Loucy (cell line): ENCODE results near the gene LHFPL3.
A peak's percentile ranks its signal among the peaks of the same experiment; 100 is the strongest.

Experiments
- H2AFZ ChIP-seq: fragments of 200-600 bp; sonication (generic); 2 replicates; pipeline ENCODE4 v1.6.0; 2016; ENCODE audit warnings: antibody characterized with exemption, mild to moderate bottlenecking, low read length, moderate library complexity
- H3F3A ChIP-seq: fragments of 200-600 bp; 2 replicates; pipeline ENCODE4 v1.6.0; 2016; ENCODE audit warnings: antibody characterized with exemption, low read depth, mild to moderate bottlenecking
- H3K27me3 ChIP-seq: fragments of 200-600 bp; sonication (generic); 2 replicates; pipeline ENCODE4 v1.6.1; 2014; ENCODE audit warnings: low read length, mild to moderate bottlenecking; ENCODE audit not compliant: insufficient read depth, poor library complexity, severe bottlenecking
- H3K36me3 ChIP-seq: fragments of 200-600 bp; sonication (generic); 2 replicates; pipeline ENCODE4 v1.6.1; 2016; ENCODE audit warnings: low read length; ENCODE audit not compliant: insufficient read depth
- H3K4me1 ChIP-seq: fragments of 200-600 bp; sonication (generic); 2 replicates; pipeline ENCODE4 v1.5.1; 2014; ENCODE audit warnings: low read length, mild to moderate bottlenecking; ENCODE audit not compliant: insufficient read depth, poor library complexity, severe bottlenecking
- H3K4me2 ChIP-seq: fragments of 200-600 bp; sonication (generic); 2 replicates; pipeline ENCODE4 v1.6.0; 2014; ENCODE audit warnings: antibody characterized with exemption, low read length, low read depth, mild to moderate bottlenecking; ENCODE audit not compliant: poor library complexity, severe bottlenecking
- H3K4me3 ChIP-seq: fragments of 200-600 bp; sonication (generic); 2 replicates; pipeline ENCODE4 v1.5.1; 2014; ENCODE audit warnings: low read length, mild to moderate bottlenecking, mixed read lengths; ENCODE audit not compliant: poor library complexity, severe bottlenecking
- H3K79me2 ChIP-seq: fragments of 200-600 bp; sonication (generic); 2 replicates; pipeline ENCODE4 v1.6.1; 2014; ENCODE audit warnings: low read length; ENCODE audit not compliant: insufficient read depth
- H3K9ac ChIP-seq: fragments of 200-600 bp; sonication (generic); 2 replicates; pipeline ENCODE4 v1.6.0; 2014; ENCODE audit warnings: mild to moderate bottlenecking, low read depth, low read length, moderate library complexity; ENCODE audit not compliant: poor library complexity, severe bottlenecking
- H3K9me2 ChIP-seq: fragments of 200-600 bp; sonication (generic); replicated peaks from 2 replicates; pipeline ENCODE4 v1.6.1; 2016; ENCODE audit warnings: low read depth, low read length, mixed read lengths
- H3K9me3 ChIP-seq: fragments of 200-600 bp; sonication (generic); 2 replicates; pipeline ENCODE4 v1.6.1; 2014; ENCODE audit warnings: mild to moderate bottlenecking, antibody characterized with exemption, low read length, low read depth; ENCODE audit not compliant: insufficient read depth
- H4K20me1 ChIP-seq: fragments of 200-600 bp; sonication (generic); 2 replicates; pipeline ENCODE4 v1.6.0; 2014; ENCODE audit warnings: antibody characterized with exemption, low read length, mild to moderate bottlenecking; ENCODE audit not compliant: insufficient read depth, poor library complexity, severe bottlenecking
- EZH2phosphoT487 ChIP-seq: fragments of 200-600 bp; IDR thresholded peaks from 2 replicates; pipeline ENCODE4 v1.6.1; 2018; ENCODE audit warnings: antibody characterized with exemption, mild to moderate bottlenecking, moderate library complexity, borderline replicate concordance
- TF ChIP-seq, protein P1 (sequence below): fragments of 200-600 bp; sonication (generic); conservative IDR thresholded peaks from 2 replicates; pipeline ENCODE4 v1.5.1; 2014; ENCODE audit warnings: mild to moderate bottlenecking, antibody characterized with exemption, low read length

LHFPL3 gene

DNA sequence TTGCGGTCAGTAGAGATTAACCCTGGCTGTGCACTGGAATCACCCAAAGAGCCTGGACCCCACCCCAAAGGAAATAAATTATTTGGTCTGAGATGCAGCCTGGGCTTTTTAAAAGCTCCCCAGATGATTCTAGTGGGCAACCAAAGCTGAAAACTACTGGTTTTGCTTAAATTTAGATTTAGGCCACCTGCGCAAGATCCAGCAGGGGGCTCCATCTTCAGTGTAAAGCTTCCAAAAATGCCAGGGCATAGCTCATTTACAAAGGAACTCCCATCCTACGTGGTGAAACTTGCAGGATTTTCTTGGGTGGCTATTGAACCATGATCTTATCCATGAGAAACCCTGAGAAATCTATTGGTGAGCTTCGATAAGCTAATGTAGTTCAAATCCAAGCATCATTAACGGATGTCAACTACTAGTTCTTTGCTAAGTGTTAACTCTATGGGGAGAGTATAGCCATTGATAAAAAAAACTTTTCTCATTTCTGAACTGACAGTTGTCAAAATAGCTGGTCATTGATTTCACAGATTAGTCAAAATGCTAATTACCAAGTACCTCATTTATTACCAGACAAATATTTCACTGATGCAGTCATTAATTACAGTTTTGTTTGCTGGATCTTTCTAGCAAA, 315.3 kb downstream of the LHFPL3 start:
- no peaks in the 10 kb centered on the region for H3K79me2 ChIP-seq
- H3K9ac ChIP-seq, result no peak overlapping the region
- H2AFZ ChIP-seq, result no peak overlapping the region
- H3K4me1 ChIP-seq, result no peaks in the 10 kb centered on the region
- no peak overlapping the region for H3K4me3 ChIP-seq
- no peaks in the 10 kb centered on the region for H3K9me2 ChIP-seq
- no peaks in the 10 kb centered on the region for H4K20me1 ChIP-seq
- no peaks in the 10 kb centered on the region for H3K27me3 ChIP-seq
- no peak overlapping the region for H3K4me2 ChIP-seq
- no peaks in the 10 kb centered on the region for H3F3A ChIP-seq
- no peaks in the 10 kb centered on the region for H3K9me3 ChIP-seq
- no peak for TF ChIP-seq EZH2phosphoT487
- TF ChIP-seq, protein P1, sequence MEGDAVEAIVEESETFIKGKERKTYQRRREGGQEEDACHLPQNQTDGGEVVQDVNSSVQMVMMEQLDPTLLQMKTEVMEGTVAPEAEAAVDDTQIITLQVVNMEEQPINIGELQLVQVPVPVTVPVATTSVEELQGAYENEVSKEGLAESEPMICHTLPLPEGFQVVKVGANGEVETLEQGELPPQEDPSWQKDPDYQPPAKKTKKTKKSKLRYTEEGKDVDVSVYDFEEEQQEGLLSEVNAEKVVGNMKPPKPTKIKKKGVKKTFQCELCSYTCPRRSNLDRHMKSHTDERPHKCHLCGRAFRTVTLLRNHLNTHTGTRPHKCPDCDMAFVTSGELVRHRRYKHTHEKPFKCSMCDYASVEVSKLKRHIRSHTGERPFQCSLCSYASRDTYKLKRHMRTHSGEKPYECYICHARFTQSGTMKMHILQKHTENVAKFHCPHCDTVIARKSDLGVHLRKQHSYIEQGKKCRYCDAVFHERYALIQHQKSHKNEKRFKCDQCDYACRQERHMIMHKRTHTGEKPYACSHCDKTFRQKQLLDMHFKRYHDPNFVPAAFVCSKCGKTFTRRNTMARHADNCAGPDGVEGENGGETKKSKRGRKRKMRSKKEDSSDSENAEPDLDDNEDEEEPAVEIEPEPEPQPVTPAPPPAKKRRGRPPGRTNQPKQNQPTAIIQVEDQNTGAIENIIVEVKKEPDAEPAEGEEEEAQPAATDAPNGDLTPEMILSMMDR, result peak; percentile 79
- H3K36me3 ChIP-seq, result no peaks in the 10 kb centered on the region

DNA sequence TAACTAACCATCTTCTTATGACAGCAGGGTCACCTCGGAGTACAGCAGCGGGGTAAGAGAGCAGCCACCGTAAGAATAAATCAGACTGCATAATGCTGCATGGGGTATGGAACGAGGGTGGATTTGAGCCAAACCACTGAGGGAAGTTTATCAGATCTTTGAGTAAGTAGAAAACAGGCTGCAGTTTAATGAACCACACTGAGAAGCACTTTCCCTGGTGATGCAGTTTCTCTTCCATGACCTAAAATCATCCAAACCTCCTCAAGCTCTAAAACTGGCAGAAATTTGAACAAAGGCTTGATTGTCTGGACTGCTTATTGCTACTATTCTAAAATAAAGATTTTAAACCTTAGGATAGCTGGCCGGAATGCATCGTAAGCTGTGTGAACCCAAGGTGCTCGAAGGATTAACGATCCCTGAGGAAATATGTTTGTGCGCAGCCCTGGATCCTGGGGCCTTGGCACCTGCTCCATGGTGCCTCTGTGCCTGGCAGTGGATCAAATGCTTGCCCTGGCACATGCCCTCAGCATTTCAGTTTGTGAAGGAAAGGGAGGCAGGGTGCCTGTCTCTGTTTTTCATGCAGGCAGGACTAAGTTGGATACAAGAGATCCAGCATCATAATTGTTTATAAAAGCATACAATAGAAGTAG, 322.7 kb downstream of the LHFPL3 start:
- Histone ChIP-seq H3K9me2 (no peaks in the 10 kb centered on the region), H3K27me3 (no peaks in the 10 kb centered on the region), H3K4me2 (no peak overlapping the region), H2AFZ (no peak overlapping the region), H3K9ac (no peak overlapping the region), H3K4me3 (no peak overlapping the region), H3K79me2 (no peaks in the 10 kb centered on the region), H3F3A (no peaks in the 10 kb centered on the region), H3K9me3 (no peaks in the 10 kb centered on the region), H4K20me1 (no peaks in the 10 kb centered on the region), H3K4me1 (no peaks in the 10 kb centered on the region), H3K36me3 (no peaks in the 10 kb centered on the region)
- TF ChIP-seq EZH2phosphoT487, result no peak
- TF ChIP-seq, protein P1, result no peak

DNA sequence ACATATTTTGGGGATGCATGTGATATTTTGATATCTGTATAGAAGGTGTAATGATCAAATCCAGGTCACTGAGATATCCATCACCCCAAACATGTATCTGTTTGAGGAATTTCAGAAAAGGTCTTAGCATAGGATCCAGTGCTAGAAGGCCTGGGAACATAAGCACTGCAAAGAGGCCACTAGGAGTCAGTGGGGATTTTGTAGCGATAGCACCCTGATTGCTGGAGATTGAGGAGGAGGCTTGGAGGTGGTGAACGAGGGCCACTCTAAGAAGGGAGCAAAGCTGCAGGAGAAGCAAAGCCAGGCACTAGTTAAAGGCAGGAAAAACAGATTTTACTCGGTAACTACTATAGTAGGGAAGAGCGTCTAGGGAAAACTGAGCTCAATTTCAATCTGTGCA, 324.0 kb downstream of the LHFPL3 start:
- H3K9me3 ChIP-seq, result no peaks in the 10 kb centered on the region
- no peaks in the 10 kb centered on the region for H3K27me3 ChIP-seq
- no peaks in the 10 kb centered on the region for H3K9me2 ChIP-seq
- TF ChIP-seq, protein P1, result no peak
- TF ChIP-seq EZH2phosphoT487, result no peak
- H3F3A ChIP-seq, result no peaks in the 10 kb centered on the region
- H2AFZ ChIP-seq, result no peak overlapping the region
- H4K20me1 ChIP-seq, result no peaks in the 10 kb centered on the region
- H3K79me2 ChIP-seq, result no peaks in the 10 kb centered on the region
- no peaks in the 10 kb centered on the region for H3K4me1 ChIP-seq
- H3K9ac ChIP-seq, result no peak overlapping the region
- H3K36me3 ChIP-seq, result no peaks in the 10 kb centered on the region
- H3K4me3 ChIP-seq, result no peak overlapping the region
- H3K4me2 ChIP-seq, result no peak overlapping the region
